Endothelial cell of umbilical vein (primary cell): Measurements from ENCODE around the gene HABP2. TPM values are rescaled to one million over a fixed set of nuclear protein-coding genes. Genes with fewer than 3 reads are reported as not detected.

Experiments used
- BruUV-seq: library from RNA; stranded (reverse); fragments of 400-500 nt; replicated peaks from 2 replicates; lab custom pipeline; 2021; lab: Mats Ljungman, UMichigan
- CTCF ChIA-PET: fragments of 300-600, 350-600 bp; sonication (Branson Sonifier 250); formaldehyde crosslinking; loops from one replicate; lab custom pipeline; 2021; ENCODE audit warnings: antibody characterized with exemption, inconsistent platforms; lab: Charles Lee
- POLR2A ChIA-PET: fragments of 300-600, 350-600 bp; sonication (Branson Sonifier 250); formaldehyde crosslinking; loops from one replicate; lab custom pipeline; 2021; ENCODE audit warnings: antibody characterized with exemption, inconsistent platforms; lab: Charles Lee
- DNase-seq: peaks from one replicate; pipeline ENCODE4 v3.0.0-alpha.2; 2011; ENCODE audit warnings: low read depth, low spot score
- FAIRE-seq: peaks from 2 replicates; lab custom pipeline; 2011; peaks lifted over from hg19 to GRCh38; lab: Jason Lieb, UNC
- H2AFZ ChIP-seq: 2 replicates; pipeline ENCODE4 v1.6.0; 2012; ENCODE audit warnings: low read depth, low read length, control low read depth, inconsistent platforms
- H3K27ac ChIP-seq: 2 replicates; pipeline ENCODE4 v1.5.1; 2011; ENCODE audit warnings: low read depth, mild to moderate bottlenecking, control low read depth, low read length, moderate library complexity; ENCODE audit not compliant: insufficient read depth
- H3K27me3 ChIP-seq, 2 experiments: 2 replicates each; pipeline versions ENCODE4 v1.6.0 to v1.6.1; 2011; ENCODE audit warnings: low read length in 2 of 2, mixed read lengths in 1 of 2; ENCODE audit not compliant: control insufficient read depth in 2 of 2, insufficient read depth in 2 of 2
- H3K36me3 ChIP-seq, 2 experiments: 2 replicates in 1 of 2; 3 replicates in 1 of 2; pipeline ENCODE4 v1.5.1; 2011; ENCODE audit warnings: low read length in 2 of 2, mild to moderate bottlenecking in 1 of 2, moderate library complexity in 1 of 2; ENCODE audit not compliant: control insufficient read depth in 2 of 2, insufficient read depth in 2 of 2; ENCODE audit errors: extremely low read depth in 1 of 2
- H3K4me1 ChIP-seq: 3 replicates; pipeline ENCODE4 v1.5.1; 2011; ENCODE audit warnings: mild to moderate bottlenecking, low read length; ENCODE audit not compliant: control insufficient read depth, insufficient read depth; ENCODE audit errors: extremely low read depth
- H3K4me2 ChIP-seq: 2 replicates; pipeline ENCODE4 v1.6.1; 2011; ENCODE audit warnings: low read length, control low read depth, mixed read lengths; ENCODE audit not compliant: insufficient read depth
- H3K4me3 ChIP-seq, 3 experiments: fragments of 200-600 bp in 1 of 3; sonication (generic), shearing (Covaris generic) in 1 of 3; replicated peaks in 1 of 3; 2 replicates each; pipeline ENCODE4 v1.5.1; 2011 to 2016; ENCODE audit warnings: control low read depth in 3 of 3, low read length in 3 of 3, mild to moderate bottlenecking in 2 of 3, inconsistent platforms in 1 of 3, low read depth in 1 of 3, moderate library complexity in 1 of 3; ENCODE audit not compliant: insufficient read depth in 1 of 3
- H3K79me2 ChIP-seq: 2 replicates; pipeline ENCODE4 v1.6.0; 2012; ENCODE audit warnings: low read length, inconsistent platforms; ENCODE audit not compliant: control insufficient read depth, insufficient read depth
- H3K9ac ChIP-seq: replicated peaks from 2 replicates; pipeline ENCODE3; 2011; ENCODE audit warnings: low read length, control low read depth; ENCODE audit not compliant: insufficient read depth; ENCODE audit errors: extremely low read depth
- H3K9me1 ChIP-seq: replicated peaks from 3 replicates; pipeline ENCODE4 v1.6.0; 2011; ENCODE audit warnings: mild to moderate bottlenecking, low read length; ENCODE audit not compliant: control insufficient read depth, insufficient read depth; ENCODE audit errors: extremely low read depth
- H3K9me3 ChIP-seq: replicated peaks from 2 replicates; pipeline ENCODE4 v1.5.1; 2012; ENCODE audit warnings: low read length, inconsistent platforms; ENCODE audit not compliant: control insufficient read depth, insufficient read depth
- H4K20me1 ChIP-seq: replicated peaks from 2 replicates; pipeline ENCODE3; 2011; ENCODE audit warnings: mild to moderate bottlenecking, low read length; ENCODE audit not compliant: control insufficient read depth, insufficient read depth; ENCODE audit errors: extremely low read depth
- EZH2 ChIP-seq: IDR thresholded peaks from 2 replicates; pipeline ENCODE4 v1.6.1; 2012; ENCODE audit warnings: borderline replicate concordance, low read depth, mild to moderate bottlenecking, moderate library complexity, low read length, inconsistent platforms; ENCODE audit not compliant: severe bottlenecking
- FOS ChIP-seq: IDR thresholded peaks from 2 replicates; pipeline ENCODE4 v1.6.1; 2011; ENCODE audit warnings: mild to moderate bottlenecking, low read length, moderate library complexity, borderline replicate concordance; ENCODE audit not compliant: insufficient read depth
- GATA2 ChIP-seq: IDR thresholded peaks from 2 replicates; pipeline ENCODE4 v1.7.0; 2011; ENCODE audit warnings: low read depth, mild to moderate bottlenecking, moderate library complexity, mixed read lengths, low read length; ENCODE audit not compliant: insufficient read length, insufficient read depth
- JUN ChIP-seq: IDR thresholded peaks from 2 replicates; pipeline ENCODE4 v1.6.1; 2011; ENCODE audit warnings: borderline replicate concordance, low read depth; ENCODE audit not compliant: insufficient read length, insufficient read depth
- MYC ChIP-seq: IDR thresholded peaks from one replicate; pipeline ENCODE4 v1.6.1; 2011; ENCODE audit warnings: mild to moderate bottlenecking, low read depth, low read length
- POLR2A ChIP-seq: IDR thresholded peaks from 2 replicates; pipeline ENCODE4 v1.6.1; 2012; ENCODE audit warnings: low read depth, mild to moderate bottlenecking, control low read depth, low read length
- POLR2AphosphoS5 ChIP-seq: IDR thresholded peaks from 2 replicates; pipeline ENCODE4 v1.6.1; 2012; ENCODE audit warnings: low read depth, mild to moderate bottlenecking, control low read depth, low read length, moderate library complexity; ENCODE audit not compliant: insufficient read depth
- dilution Hi-C: fragments of 300-500 bp; cut with MboI; formaldehyde crosslinking; loops from one replicate; pipeline ENCODE4 v1.15.0; 2019; ENCODE audit warnings: low sequenced_read_pairs; ENCODE audit not compliant: extremely low pct_ligation_motif_present
- intact Hi-C: fragments of 100-400 bp; cut with micrococcal nuclease; formaldehyde crosslinking; loops from one replicate; pipeline ENCODE4 v1.10.0; 2022
- polyA plus RNA-seq, 4 experiments: library from polyadenylated mRNA; depleted of rRNA in 3 of 4; stranded (reverse) in 3 of 4; unstranded in 1 of 4; fragments of >200 nt; gene quantifications; 2 replicates each; pipeline versions ENCODE4 v1.2.1 to v1.2.3, GENCODE V29; 2011 to 2012; ENCODE audit warnings: missing spikeins in 1 of 4
- total RNA-seq: library from RNA; stranded (reverse); gene quantifications from 2 replicates; pipeline ENCODE4 v1.2.3, GENCODE V29; 2021
- TF ChIP-seq, protein P1 (sequence below), 2 donors: IDR thresholded peaks; 1 replicate in 1 of 2; 2 replicates in 1 of 2; pipeline ENCODE4 v1.5.1; 2011; ENCODE audit warnings: low read length in 2 of 2, mild to moderate bottlenecking in 2 of 2, moderate library complexity in 2 of 2, control low read depth in 1 of 2, inconsistent platforms in 1 of 2, low read depth in 1 of 2; ENCODE audit not compliant: insufficient read depth in 1 of 2; ENCODE audit errors: extremely low read depth in 1 of 2
- TF ChIP-seq, protein P2 (sequence below): IDR thresholded peaks from 2 replicates; pipeline ENCODE4 v1.6.1; 2011; ENCODE audit not compliant: insufficient read depth, insufficient read length

Gene HABP2
- total and polyA plus RNA-seq, 2 donors (not counting 3 experiments of a cell fraction or from before 2014, with no cell fraction given) = 0.04 TPM; not detected in 1

DNA sequence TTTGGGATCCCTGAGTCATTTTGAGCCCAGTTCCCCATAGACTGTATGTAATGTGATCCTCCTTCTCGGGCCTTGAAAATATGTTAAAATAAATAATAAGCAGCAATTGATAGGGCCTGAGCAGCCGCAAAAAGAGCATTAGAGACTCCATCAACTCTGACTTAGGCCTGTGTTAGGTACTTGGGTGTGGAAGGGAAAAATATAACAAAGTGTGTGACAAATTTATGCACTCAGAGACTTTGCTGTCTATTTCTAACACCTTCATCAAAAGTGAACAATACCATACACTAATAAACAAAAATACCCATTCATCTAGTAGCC lies 31.4 kb upstream of the HABP2 start:
- DNase-seq = no peak
- TF ChIP-seq, protein P1, sequence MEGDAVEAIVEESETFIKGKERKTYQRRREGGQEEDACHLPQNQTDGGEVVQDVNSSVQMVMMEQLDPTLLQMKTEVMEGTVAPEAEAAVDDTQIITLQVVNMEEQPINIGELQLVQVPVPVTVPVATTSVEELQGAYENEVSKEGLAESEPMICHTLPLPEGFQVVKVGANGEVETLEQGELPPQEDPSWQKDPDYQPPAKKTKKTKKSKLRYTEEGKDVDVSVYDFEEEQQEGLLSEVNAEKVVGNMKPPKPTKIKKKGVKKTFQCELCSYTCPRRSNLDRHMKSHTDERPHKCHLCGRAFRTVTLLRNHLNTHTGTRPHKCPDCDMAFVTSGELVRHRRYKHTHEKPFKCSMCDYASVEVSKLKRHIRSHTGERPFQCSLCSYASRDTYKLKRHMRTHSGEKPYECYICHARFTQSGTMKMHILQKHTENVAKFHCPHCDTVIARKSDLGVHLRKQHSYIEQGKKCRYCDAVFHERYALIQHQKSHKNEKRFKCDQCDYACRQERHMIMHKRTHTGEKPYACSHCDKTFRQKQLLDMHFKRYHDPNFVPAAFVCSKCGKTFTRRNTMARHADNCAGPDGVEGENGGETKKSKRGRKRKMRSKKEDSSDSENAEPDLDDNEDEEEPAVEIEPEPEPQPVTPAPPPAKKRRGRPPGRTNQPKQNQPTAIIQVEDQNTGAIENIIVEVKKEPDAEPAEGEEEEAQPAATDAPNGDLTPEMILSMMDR (IDR thresholded peaks at IDR 0.05; ENCODE audit: extremely low read depth in 1 of 2, insufficient read depth in 1 of 2, low read depth in 1 of 2, low read length in 2 of 2) = no peak
- TF ChIP-seq EZH2 = no peak
- TF ChIP-seq MYC = no peak
- no peak for TF ChIP-seq POLR2A
- TF ChIP-seq FOS = no peak
- TF ChIP-seq, protein P2, sequence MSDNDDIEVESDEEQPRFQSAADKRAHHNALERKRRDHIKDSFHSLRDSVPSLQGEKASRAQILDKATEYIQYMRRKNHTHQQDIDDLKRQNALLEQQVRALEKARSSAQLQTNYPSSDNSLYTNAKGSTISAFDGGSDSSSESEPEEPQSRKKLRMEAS = no peak
- no peak for TF ChIP-seq POLR2AphosphoS5
- TF ChIP-seq JUN = no peak
- TF ChIP-seq GATA2 = no peak
- intact Hi-C loops (loop anchor here (1.0 to 5.0 kb wide), 6 partner anchors 42 to 1050 kb away; no protein-coding TSS in a partner anchor), dilution Hi-C loops (no loop called here)
- Histone ChIP-seq H3K9ac (no peak overlapping the region), H3K4me3 (no peak overlapping the region), H3K36me3 (no peaks in the 10 kb centered on the region), H3K9me1 (no peaks in the 10 kb centered on the region), H3K27me3 (peaks cover 0 to 1% of the 10 kb centered on the region in 2 experiments), H3K79me2 (no peaks in the 10 kb centered on the region), H3K27ac (no peak overlapping the region), H4K20me1 (no peaks in the 10 kb centered on the region), H3K9me3 (no peaks in the 10 kb centered on the region), H2AFZ (no peak overlapping the region), H3K4me1 (no peaks in the 10 kb centered on the region), H3K4me2 (no peak overlapping the region)
- no peak for FAIRE-seq
- no TSS peak for BruUV-seq
- CTCF ChIA-PET = interaction anchor here (0.6 to 2.5 kb wide), 19 partner anchors 8 to 1050 kb away, joined by 3 to 38 read pairs (median 5); partner anchors contain the start of gene HABP2
- POLR2A ChIA-PET = no interaction called here
